Cardiac muscle cell (in vitro differentiated cells and primary cell): ENCODE measurements around the gene TCERG1L. TPM values are rescaled to one million over a fixed set of nuclear protein-coding genes. Genes with fewer than 3 reads are reported as not detected.
A peak's percentile ranks its signal among the peaks of the same experiment; 100 is the strongest.

ENCODE experiments used
- DNase-seq, 2 donors: peaks; one replicate each; pipeline versions ENCODE4 v3.0.0 to v3.0.0-alpha.2; 2010 to 2017; ENCODE audit warnings: low read depth in 1 of 2, low spot score in 1 of 2
- H3K27ac ChIP-seq: fragments of 200-600 bp; sonication (generic); 2 replicates; pipeline ENCODE4 v1.5.1; 2016
- H3K27me3 ChIP-seq: fragments of 200-600 bp; sonication (generic); 2 replicates; pipeline ENCODE4 v1.6.0; 2016; ENCODE audit warnings: control low read depth
- H3K36me3 ChIP-seq: fragments of 200-600 bp; sonication (generic); 2 replicates; pipeline ENCODE4 v1.5.1; 2016; ENCODE audit warnings: control low read depth
- H3K4me1 ChIP-seq: fragments of 200-600 bp; sonication (generic); 2 replicates; pipeline ENCODE4 v1.8.1; 2017; ENCODE audit warnings: low read depth, mild to moderate bottlenecking, mixed run types
- H3K4me3 ChIP-seq: fragments of 200-600 bp; sonication (generic); 2 replicates; pipeline ENCODE4 v1.5.1; 2016; ENCODE audit warnings: mild to moderate bottlenecking
- H3K9me3 ChIP-seq: fragments of 200-600 bp; sonication (generic); 2 replicates; pipeline ENCODE4 v1.5.1; 2017; ENCODE audit warnings: low read depth, mild to moderate bottlenecking, control low read depth
- polyA plus RNA-seq: library from polyadenylated mRNA; unstranded; fragments of >200 nt; fragmentation: Nextera tagmentation; extraction: Ambion mirVana; gene quantifications from 2 replicates; pipeline ENCODE4 v1.2.1, GENCODE V29; 2016
- total RNA-seq: library from RNA; depleted of rRNA; stranded (reverse); fragments of >200 nt; gene quantifications from 2 replicates; pipeline ENCODE4 v1.2.3, GENCODE V29; 2016
- TF ChIP-seq, protein P1 (sequence below): IDR thresholded peaks from 2 replicates; pipeline ENCODE4 v1.5.1; 2012; ENCODE audit warnings: low read depth, mild to moderate bottlenecking, low read length

Gene TCERG1L, protein sequence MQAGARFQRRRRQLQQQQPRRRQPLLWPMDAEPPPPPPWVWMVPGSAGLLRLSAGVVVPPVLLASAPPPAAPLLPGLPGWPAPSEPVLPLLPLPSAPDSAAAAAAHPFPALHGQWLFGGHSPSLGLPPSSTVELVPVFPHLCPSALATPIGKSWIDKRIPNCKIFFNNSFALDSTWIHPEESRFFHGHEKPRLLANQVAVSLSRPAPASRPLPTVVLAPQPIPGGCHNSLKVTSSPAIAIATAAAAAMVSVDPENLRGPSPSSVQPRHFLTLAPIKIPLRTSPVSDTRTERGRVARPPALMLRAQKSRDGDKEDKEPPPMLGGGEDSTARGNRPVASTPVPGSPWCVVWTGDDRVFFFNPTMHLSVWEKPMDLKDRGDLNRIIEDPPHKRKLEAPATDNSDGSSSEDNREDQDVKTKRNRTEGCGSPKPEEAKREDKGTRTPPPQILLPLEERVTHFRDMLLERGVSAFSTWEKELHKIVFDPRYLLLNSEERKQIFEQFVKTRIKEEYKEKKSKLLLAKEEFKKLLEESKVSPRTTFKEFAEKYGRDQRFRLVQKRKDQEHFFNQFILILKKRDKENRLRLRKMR
- total RNA-seq (0.12 and 0.32 TPM in 2 replicates), polyA plus RNA-seq (0.12 and 1.9 TPM in 2 replicates)

DNA sequence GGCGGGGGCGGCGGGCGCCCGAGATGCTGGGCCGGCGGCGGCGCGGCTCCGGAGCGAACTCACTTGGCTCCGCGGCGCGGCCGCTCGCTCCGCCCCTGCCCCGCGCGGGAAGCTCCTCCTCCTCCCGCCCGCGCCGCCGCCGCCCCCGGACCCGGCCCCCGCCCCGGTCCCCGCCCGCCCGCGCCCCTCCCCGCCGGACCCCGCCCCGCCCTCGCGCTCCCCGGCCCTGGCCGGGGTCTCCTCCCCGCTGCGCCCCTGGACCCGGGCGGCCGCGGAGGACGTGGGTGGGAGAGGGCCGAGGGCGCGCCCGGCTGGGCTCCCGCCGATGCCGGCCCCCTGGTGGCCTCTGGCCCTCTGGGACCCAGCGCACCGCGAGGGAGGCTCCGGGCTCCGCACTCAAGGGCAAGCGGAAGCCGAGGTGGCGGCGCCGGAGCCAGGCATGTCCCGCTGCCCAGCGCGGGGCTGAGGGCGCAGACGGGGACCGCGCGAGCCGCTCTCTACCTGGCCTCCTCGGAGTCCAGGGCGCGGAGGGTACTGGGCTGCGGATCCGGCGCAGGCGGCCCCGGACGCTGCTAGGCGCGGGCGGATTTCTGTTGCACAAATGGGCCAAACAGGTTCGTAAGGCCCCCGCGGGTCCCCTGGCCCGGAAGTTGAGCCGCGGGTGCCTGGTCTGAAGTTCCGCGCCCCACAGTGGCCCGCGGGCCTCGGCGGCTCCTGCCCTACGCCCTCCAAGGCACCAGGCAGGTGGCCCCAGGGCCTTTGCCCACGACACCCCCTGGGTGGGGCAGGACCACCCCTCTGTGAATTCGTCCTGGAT is at the start of gene TCERG1L:
TSS of gene TCERG1L (minus strand) at position 61 of the 817 bp plus-strand sequence. CDS start 86 bp downstream, outside the sequence.
- no peak within 1 kb of the TSS for H3K27ac ChIP-seq
- DNase-seq, result peak; percentile 15 to 74
- peak within 1 kb of the TSS; percentile 45 for H3K4me3 ChIP-seq
- no peaks in the 10 kb centered on the region for H3K4me1 ChIP-seq
- TF ChIP-seq, protein P1, sequence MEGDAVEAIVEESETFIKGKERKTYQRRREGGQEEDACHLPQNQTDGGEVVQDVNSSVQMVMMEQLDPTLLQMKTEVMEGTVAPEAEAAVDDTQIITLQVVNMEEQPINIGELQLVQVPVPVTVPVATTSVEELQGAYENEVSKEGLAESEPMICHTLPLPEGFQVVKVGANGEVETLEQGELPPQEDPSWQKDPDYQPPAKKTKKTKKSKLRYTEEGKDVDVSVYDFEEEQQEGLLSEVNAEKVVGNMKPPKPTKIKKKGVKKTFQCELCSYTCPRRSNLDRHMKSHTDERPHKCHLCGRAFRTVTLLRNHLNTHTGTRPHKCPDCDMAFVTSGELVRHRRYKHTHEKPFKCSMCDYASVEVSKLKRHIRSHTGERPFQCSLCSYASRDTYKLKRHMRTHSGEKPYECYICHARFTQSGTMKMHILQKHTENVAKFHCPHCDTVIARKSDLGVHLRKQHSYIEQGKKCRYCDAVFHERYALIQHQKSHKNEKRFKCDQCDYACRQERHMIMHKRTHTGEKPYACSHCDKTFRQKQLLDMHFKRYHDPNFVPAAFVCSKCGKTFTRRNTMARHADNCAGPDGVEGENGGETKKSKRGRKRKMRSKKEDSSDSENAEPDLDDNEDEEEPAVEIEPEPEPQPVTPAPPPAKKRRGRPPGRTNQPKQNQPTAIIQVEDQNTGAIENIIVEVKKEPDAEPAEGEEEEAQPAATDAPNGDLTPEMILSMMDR, result no peak
- H3K9me3 ChIP-seq, result no peaks in the 10 kb centered on the region
- H3K27me3 ChIP-seq, result peaks cover 44% of the 10 kb centered on the region
- no peaks in the 10 kb centered on the region for H3K36me3 ChIP-seq

DNA sequence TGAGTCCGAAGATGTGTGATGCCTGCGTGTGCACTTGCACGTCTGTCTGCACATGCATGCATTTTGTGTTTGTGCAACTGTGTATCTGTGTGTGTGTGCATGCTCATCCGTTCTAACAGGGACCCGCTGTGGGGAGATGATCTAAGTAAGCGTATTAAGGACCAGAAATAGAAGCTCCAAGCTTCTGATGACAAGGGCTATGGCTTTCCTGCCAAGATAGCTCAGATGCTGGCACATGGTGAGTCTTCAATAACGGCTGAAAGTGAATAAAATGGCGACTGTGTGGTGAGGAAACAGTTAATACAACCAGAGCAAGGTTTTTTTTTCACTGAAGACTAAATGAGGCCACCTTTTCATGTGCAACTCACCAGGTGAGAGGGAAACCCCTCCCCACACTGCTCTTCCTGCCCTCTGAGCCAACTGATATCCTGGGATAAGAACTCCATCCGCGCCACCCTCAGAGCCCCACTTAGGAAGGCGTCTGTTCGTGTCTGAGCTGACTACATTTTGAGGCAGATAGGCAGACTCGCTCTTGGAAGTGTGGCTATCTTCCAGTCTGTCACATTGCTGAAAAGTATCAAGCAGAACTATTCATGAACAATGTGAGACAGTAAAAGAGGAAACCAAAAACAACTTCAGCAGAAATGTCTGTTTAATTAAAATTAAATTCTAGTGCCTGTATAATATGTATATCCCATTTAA is 47.4 kb upstream of the TCERG1L start:
- no peaks in the 10 kb centered on the region for H3K4me1 ChIP-seq
- no peaks in the 10 kb centered on the region for H3K9me3 ChIP-seq
- no peaks in the 10 kb centered on the region for H3K36me3 ChIP-seq
- DNase-seq, result no peak
- no peaks in the 10 kb centered on the region for H3K27me3 ChIP-seq
- TF ChIP-seq, protein P1, result no peak
- H3K27ac ChIP-seq, result no peak overlapping the region
- H3K4me3 ChIP-seq, result no peak overlapping the region

DNA sequence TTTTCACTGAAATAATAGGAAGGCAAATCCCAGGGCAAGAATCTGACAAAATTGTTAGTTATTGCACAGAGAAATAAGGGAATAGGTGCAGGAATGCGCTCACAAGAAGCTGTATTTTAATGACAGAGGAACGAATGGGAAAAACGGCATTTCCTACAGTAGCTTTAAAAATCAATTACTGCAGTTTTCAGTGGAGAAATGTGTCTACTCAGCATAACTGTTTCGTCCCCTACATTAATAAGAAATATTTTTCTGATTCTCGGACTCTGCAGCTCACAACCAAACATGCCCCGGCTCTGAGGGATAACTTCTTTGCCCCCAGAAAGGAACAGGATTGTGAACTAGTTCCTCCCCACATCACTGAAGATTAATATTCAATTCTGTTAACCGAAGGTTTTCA is 44.9 kb upstream of the TCERG1L start:
- no peaks in the 10 kb centered on the region for H3K36me3 ChIP-seq
- no peaks in the 10 kb centered on the region for H3K4me1 ChIP-seq
- H3K4me3 ChIP-seq, result no peak overlapping the region
- TF ChIP-seq, protein P1, result no peak
- H3K27ac ChIP-seq, result no peak overlapping the region
- DNase-seq, result no peak
- H3K9me3 ChIP-seq, result no peaks in the 10 kb centered on the region
- H3K27me3 ChIP-seq, result no peaks in the 10 kb centered on the region

DNA sequence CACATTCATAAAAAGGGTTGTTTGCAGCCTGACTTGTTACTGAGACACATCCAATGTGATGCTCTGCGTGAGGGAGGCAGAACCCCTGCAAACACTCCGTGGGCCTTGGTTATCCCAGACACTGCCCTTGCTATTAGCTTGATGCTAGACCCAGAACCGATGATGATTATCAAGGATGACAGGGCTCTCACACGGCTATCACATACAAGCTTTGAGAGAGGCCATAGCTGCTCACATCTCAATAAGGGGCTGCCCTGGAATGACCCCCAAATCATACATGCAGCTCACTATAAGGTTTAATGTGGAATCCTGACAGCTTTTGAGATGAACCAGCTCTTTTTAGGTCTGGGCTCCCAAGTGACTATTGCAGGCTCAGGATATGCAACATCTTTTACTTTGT is 44.4 kb upstream of the TCERG1L start:
- Histone ChIP-seq H3K4me3 (no peak overlapping the region), H3K36me3 (no peaks in the 10 kb centered on the region), H3K4me1 (no peaks in the 10 kb centered on the region), H3K9me3 (no peaks in the 10 kb centered on the region), H3K27ac (no peak overlapping the region), H3K27me3 (no peaks in the 10 kb centered on the region)
- TF ChIP-seq, protein P1, result no peak
- DNase-seq, result no peak

DNA sequence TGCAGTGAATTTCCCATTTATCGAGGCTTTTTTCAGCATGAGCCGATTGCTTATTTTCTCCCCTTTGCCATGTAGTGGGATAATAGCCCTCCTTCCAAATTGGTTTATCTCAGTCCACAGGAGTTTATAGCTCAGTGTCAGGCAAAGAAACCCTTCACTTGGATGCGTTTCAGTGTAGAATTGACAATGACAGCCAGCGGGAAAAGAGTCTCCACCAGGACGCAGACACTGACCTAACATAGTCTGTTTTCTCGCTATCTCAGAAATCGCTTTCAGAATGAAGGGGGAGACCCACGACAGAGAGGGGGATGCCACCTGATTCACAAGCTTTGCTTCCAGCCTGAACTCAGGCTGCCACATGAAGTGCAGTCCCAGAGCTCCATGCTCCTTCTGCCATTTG is 43.5 kb upstream of the TCERG1L start:
- Histone ChIP-seq H3K4me1 (no peaks in the 10 kb centered on the region), H3K9me3 (no peaks in the 10 kb centered on the region), H3K27me3 (no peaks in the 10 kb centered on the region), H3K27ac (no peak overlapping the region), H3K36me3 (no peaks in the 10 kb centered on the region), H3K4me3 (no peak overlapping the region)
- TF ChIP-seq, protein P1, result no peak
- DNase-seq, result no peak
